ENCODE results near the gene NUTM2G. TPM values are rescaled to one million over a fixed set of nuclear protein-coding genes. Genes with fewer than 3 reads are reported as not detected.
"Not testable (repeated sequence)": the region's sequence is repeated elsewhere in the genome, so short reads cannot be mapped to it uniquely, and the experiment has no call there.

Gene NUTM2G
- total RNA-seq, 3 donors from 2014 or later, result not detected

GRCh38 chr9:96915539-96915938, 13.1 kb upstream of the NUTM2G start:
- H3K36me3 ChIP-seq (ENCODE audit: low read depth); intact Hi-C loops (cut with DNase I, micrococcal nuclease); ATAC-seq; H3K4me1 ChIP-seq (ENCODE audit: low read depth); H3K4me3 ChIP-seq; H3K9me3 ChIP-seq; DNase-seq: not testable (repeated sequence)

GRCh38 chr9:96916531-96916930, 12.1 kb upstream of the NUTM2G start:
- DNase-seq; H3K4me1 ChIP-seq (ENCODE audit: low read depth); ATAC-seq; intact Hi-C loops (cut with DNase I, micrococcal nuclease); H3K4me3 ChIP-seq; H3K9me3 ChIP-seq; H3K36me3 ChIP-seq (ENCODE audit: low read depth): not testable (repeated sequence)

GRCh38 chr9:96918550-96918949, 10.1 kb upstream of the NUTM2G start:
- intact Hi-C loops (cut with DNase I, micrococcal nuclease); ATAC-seq; H3K9me3 ChIP-seq: not testable (repeated sequence)

GRCh38 chr9:96920803-96921202, 7.8 kb upstream of the NUTM2G start:
- intact Hi-C loops (cut with DNase I, micrococcal nuclease); DNase-seq; ATAC-seq; H3K4me3 ChIP-seq; H3K4me1 ChIP-seq (ENCODE audit: low read depth); H3K9me3 ChIP-seq; H3K36me3 ChIP-seq (ENCODE audit: low read depth): not testable (repeated sequence)

More at GRCh38 chr9:96918550-96918949, 10.1 kb upstream of the NUTM2G start:
- H3K36me3 ChIP-seq (ENCODE audit: low read depth); H3K4me1 ChIP-seq (ENCODE audit: low read depth); DNase-seq; H3K4me3 ChIP-seq: not testable (repeated sequence)

- DNase-seq; H3K36me3 ChIP-seq (ENCODE audit: low read depth); H3K9me3 ChIP-seq; H3K4me3 ChIP-seq; H3K4me1 ChIP-seq (ENCODE audit: low read depth); ATAC-seq; intact Hi-C loops (cut with DNase I, micrococcal nuclease): not testable (repeated sequence)
These were observed 3.1 kb upstream of the NUTM2G start for GRCh38 chr9:96925587-96925986.

GRCh38 chr9:96931665-96932064, 3.0 kb downstream of the NUTM2G start:
- H3K9me3 ChIP-seq; H3K4me1 ChIP-seq (ENCODE audit: low read depth); intact Hi-C loops (cut with DNase I, micrococcal nuclease); H3K36me3 ChIP-seq (ENCODE audit: low read depth); H3K4me3 ChIP-seq: not testable (repeated sequence)
- peak in 1 of 3 donors; percentile 33 for DNase-seq
- ATAC-seq, result peak; percentile 60

- H3K9me3 ChIP-seq; H3K36me3 ChIP-seq (ENCODE audit: low read depth); H3K4me1 ChIP-seq (ENCODE audit: low read depth); H3K4me3 ChIP-seq; DNase-seq; intact Hi-C loops (cut with DNase I, micrococcal nuclease); ATAC-seq: not testable (repeated sequence)
These were observed 5.5 kb downstream of the NUTM2G start for GRCh38 chr9:96934097-96934496.

- H3K36me3 ChIP-seq (ENCODE audit: low read depth); ATAC-seq; DNase-seq; H3K9me3 ChIP-seq; H3K4me1 ChIP-seq (ENCODE audit: low read depth); H3K4me3 ChIP-seq; intact Hi-C loops (cut with DNase I, micrococcal nuclease): not testable (repeated sequence)
These were observed 6.1 kb downstream of the NUTM2G start for GRCh38 chr9:96934706-96935105.

- H3K4me3 ChIP-seq; H3K9me3 ChIP-seq; H3K4me1 ChIP-seq (ENCODE audit: low read depth); ATAC-seq; intact Hi-C loops (cut with DNase I, micrococcal nuclease); H3K36me3 ChIP-seq (ENCODE audit: low read depth); DNase-seq: not testable (repeated sequence)
These were observed 6.8 kb downstream of the NUTM2G start for GRCh38 chr9:96935401-96935800.

GRCh38 chr9:96937442-96937841, 8.8 kb downstream of the NUTM2G start:
- intact Hi-C loops (cut with DNase I, micrococcal nuclease), result not testable (repeated sequence)
- peak; percentile 11 for ATAC-seq

GRCh38 chr9:96938957-96939665, 10.5 kb downstream of the NUTM2G start:
- H3K9me3 ChIP-seq; DNase-seq; ATAC-seq; H3K4me3 ChIP-seq; H3K36me3 ChIP-seq (ENCODE audit: low read depth); intact Hi-C loops (cut with DNase I, micrococcal nuclease); H3K4me1 ChIP-seq (ENCODE audit: low read depth): not testable (repeated sequence)

More at GRCh38 chr9:96937442-96937841, 8.8 kb downstream of the NUTM2G start:
- not testable (repeated sequence) for DNase-seq; H3K9me3 ChIP-seq; H3K4me3 ChIP-seq; H3K36me3 ChIP-seq (ENCODE audit: low read depth); H3K4me1 ChIP-seq (ENCODE audit: low read depth)

GRCh38 chr9:96940982-96941381, 12.3 kb downstream of the NUTM2G start:
- H3K9me3 ChIP-seq; H3K36me3 ChIP-seq (ENCODE audit: low read depth); H3K4me1 ChIP-seq (ENCODE audit: low read depth); intact Hi-C loops (cut with DNase I, micrococcal nuclease); ATAC-seq; H3K4me3 ChIP-seq; DNase-seq: not testable (repeated sequence)

- H3K9me3 ChIP-seq; H3K36me3 ChIP-seq (ENCODE audit: low read depth); H3K4me1 ChIP-seq (ENCODE audit: low read depth); H3K4me3 ChIP-seq; DNase-seq; intact Hi-C loops (cut with DNase I, micrococcal nuclease): not testable (repeated sequence)
- peak; percentile 77 for ATAC-seq
These were observed 13.0 kb downstream of the NUTM2G start for GRCh38 chr9:96941628-96942027.

GRCh38 chr9:96942181-96942580, 13.5 kb downstream of the NUTM2G start:
- H3K4me1 ChIP-seq (ENCODE audit: low read depth); H3K4me3 ChIP-seq; intact Hi-C loops (cut with DNase I, micrococcal nuclease); DNase-seq; H3K9me3 ChIP-seq; H3K36me3 ChIP-seq (ENCODE audit: low read depth): not testable (repeated sequence)
- ATAC-seq, result peak; percentile 26

GRCh38 chr9:96949346-96949745, 20.7 kb downstream of the NUTM2G start:
- intact Hi-C loops (cut with DNase I, micrococcal nuclease); H3K36me3 ChIP-seq (ENCODE audit: low read depth); H3K4me3 ChIP-seq; H3K9me3 ChIP-seq; ATAC-seq; DNase-seq; H3K4me1 ChIP-seq (ENCODE audit: low read depth): not testable (repeated sequence)
